Hepatocyte (in vitro differentiated cells): ENCODE data around the gene HES3.

Experiments used
- CTCF ChIP-seq: fragments of 200-600 bp; sonication (generic); IDR thresholded peaks from 2 replicates; pipeline ENCODE4 v1.5.1; 2016; ENCODE audit warnings: antibody characterized with exemption, mild to moderate bottlenecking; ENCODE audit not compliant: poor library complexity
- EZH2 ChIP-seq: fragments of 200-600 bp; sonication (generic); IDR thresholded peaks from 2 replicates; pipeline ENCODE4 v1.6.1; 2016; ENCODE audit warnings: antibody characterized with exemption, mild to moderate bottlenecking, borderline replicate concordance
- EZH2phosphoT487 ChIP-seq: fragments of 200-600 bp; sonication (generic); IDR thresholded peaks from one replicate; pipeline ENCODE4 v1.6.1; 2018; ENCODE audit warnings: antibody characterized with exemption, mild to moderate bottlenecking, low read depth, moderate library complexity; ENCODE audit not compliant: unreplicated experiment, severe bottlenecking

- TF ChIP-seq CTCF, result no peak
- TF ChIP-seq EZH2, result no peak
- no peak for TF ChIP-seq EZH2phosphoT487
Observed at GRCh38 chr1:6248161-6248776, 4.3 kb downstream of the HES3 start.
